ENCODE measurements around the gene SPTLC3.

DNA sequence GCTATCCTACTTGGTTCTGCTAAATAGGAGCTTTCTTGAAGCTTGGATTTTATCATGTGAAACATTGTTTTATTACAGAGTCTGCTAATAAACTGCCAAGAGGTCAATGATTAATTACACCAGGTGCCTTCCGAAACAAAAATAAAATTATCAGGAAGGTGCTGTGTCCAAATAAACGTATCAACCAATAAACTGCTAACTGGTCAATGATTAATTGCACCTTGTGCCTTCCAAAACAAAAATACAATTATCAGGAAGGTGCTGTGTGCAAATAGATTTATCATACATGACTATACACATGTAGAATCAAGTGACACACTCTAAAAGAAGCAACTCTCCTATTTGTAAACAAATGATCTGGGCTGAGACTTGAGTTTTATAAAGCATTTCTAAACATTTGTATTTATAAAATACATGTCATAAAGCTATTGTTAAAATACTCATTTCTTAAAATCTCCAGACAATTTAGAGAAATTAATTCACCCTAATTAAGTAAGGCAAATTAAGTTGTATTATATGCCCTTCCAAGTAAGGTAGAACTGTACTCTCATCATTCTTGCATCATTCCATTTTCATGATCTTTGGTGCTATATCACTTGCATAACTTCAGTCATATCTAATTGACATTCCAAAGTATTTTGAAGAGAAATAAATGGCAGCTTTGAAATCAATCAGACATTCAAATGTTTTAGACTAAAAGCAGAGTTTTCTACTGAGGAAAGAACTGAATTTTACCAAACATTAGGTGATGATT, 26.8 kb downstream of the SPTLC3 start:
- no peak for TF ChIP-seq TAF1 (IDR thresholded peaks at IDR 0.05; ENCODE audit: low read depth, low read length)
- TF ChIP-seq POLR2A (IDR thresholded peaks at IDR 0.05; ENCODE audit: low read depth, low read length), result no peak
- TF ChIP-seq POLR2AphosphoS5 (IDR thresholded peaks at IDR 0.05; ENCODE audit: low read depth, low read length), result no peak
- no peak for TF ChIP-seq PAX5 (IDR thresholded peaks at IDR 0.05; ENCODE audit: insufficient read depth, low read length, severe bottlenecking)
- no peak for TF ChIP-seq POU2F2 (IDR thresholded peaks at IDR 0.05; ENCODE audit: low read depth, low read length)
